IMR-90 (cell line): ENCODE data around the gene LRRC40.

ENCODE experiments used
- BHLHE40 ChIP-seq: fragments of 150-350 bp; IDR thresholded peaks from 2 replicates; pipeline ENCODE4 v1.6.1; 2016; ENCODE audit warnings: mild to moderate bottlenecking, low read depth, low read length
- CEBPB ChIP-seq: IDR thresholded peaks from 2 replicates; pipeline ENCODE4 v1.6.1; 2012; ENCODE audit warnings: low read depth, low read length, improper control_type of control experiment
- CHD1 ChIP-seq: IDR thresholded peaks from 2 replicates; pipeline ENCODE4 v1.6.1; 2012; ENCODE audit warnings: low read depth, low read length, improper control_type of control experiment
- CTCF ChIP-seq: conservative IDR thresholded peaks from 2 replicates; pipeline ENCODE4 v1.5.1; 2012; ENCODE audit warnings: mild to moderate bottlenecking, low read depth, low read length, improper control_type of control experiment
- MAZ ChIP-seq: IDR thresholded peaks from 2 replicates; pipeline ENCODE4 v1.6.1; 2012; ENCODE audit warnings: low read depth, mild to moderate bottlenecking, low read length, improper control_type of control experiment, moderate library complexity, borderline replicate concordance
- MXI1 ChIP-seq: IDR thresholded peaks from 2 replicates; pipeline ENCODE4 v1.6.1; 2012; ENCODE audit warnings: low read depth, mild to moderate bottlenecking, low read length, moderate library complexity, borderline replicate concordance
- NFE2L2 ChIP-seq: fragments of 150-350 bp; IDR thresholded peaks from 2 replicates; pipeline ENCODE4 v1.6.1; 2016; ENCODE audit warnings: low read depth, mild to moderate bottlenecking, low read length
- POLR2A ChIP-seq: IDR thresholded peaks from 2 replicates; pipeline ENCODE4 v1.6.1; 2012; ENCODE audit warnings: mild to moderate bottlenecking, low read depth, low read length
- RAD21 ChIP-seq: IDR thresholded peaks from 2 replicates; pipeline ENCODE4 v1.6.1; 2012; ENCODE audit warnings: low read length, improper control_type of control experiment
- RFX5 ChIP-seq: IDR thresholded peaks from 2 replicates; pipeline ENCODE4 v1.8.0; 2012; ENCODE audit warnings: low read depth, mild to moderate bottlenecking, low read length, moderate library complexity
- TF ChIP-seq, protein P1 (sequence below): fragments of 150-350 bp; IDR thresholded peaks from 2 replicates; pipeline ENCODE4 v1.6.1; 2017; ENCODE audit warnings: mild to moderate bottlenecking, antibody characterized with exemption, low read length, low read depth

- no peak for TF ChIP-seq POLR2A
- TF ChIP-seq CEBPB, result no peak
- TF ChIP-seq RAD21, result no peak
- TF ChIP-seq RFX5, result no peak
- no peak for TF ChIP-seq CTCF
- no peak for TF ChIP-seq BHLHE40
- TF ChIP-seq, protein P1, sequence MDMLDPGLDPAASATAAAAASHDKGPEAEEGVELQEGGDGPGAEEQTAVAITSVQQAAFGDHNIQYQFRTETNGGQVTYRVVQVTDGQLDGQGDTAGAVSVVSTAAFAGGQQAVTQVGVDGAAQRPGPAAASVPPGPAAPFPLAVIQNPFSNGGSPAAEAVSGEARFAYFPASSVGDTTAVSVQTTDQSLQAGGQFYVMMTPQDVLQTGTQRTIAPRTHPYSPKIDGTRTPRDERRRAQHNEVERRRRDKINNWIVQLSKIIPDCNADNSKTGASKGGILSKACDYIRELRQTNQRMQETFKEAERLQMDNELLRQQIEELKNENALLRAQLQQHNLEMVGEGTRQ, result no peak
- no peak for TF ChIP-seq NFE2L2
- no peak for TF ChIP-seq MAZ
- TF ChIP-seq MXI1, result no peak
- TF ChIP-seq CHD1, result no peak
These were observed 103.6 kb downstream of the LRRC40 start for GRCh38 chr1:70101774-70102173.
